HG03095 (cell line): ENCODE results near the gene SPATA3.
"Not testable (repeated sequence)": the region's sequence is repeated elsewhere in the genome, so short reads cannot be mapped to it uniquely, and the experiment has no call there.

Source experiments
- ATAC-seq: cut with Tn5 transposase; IDR thresholded peaks from one replicate; pipeline ENCODE4 v1.9.1; 2021; ENCODE audit warnings: moderate library complexity; ENCODE audit not compliant: unreplicated experiment

The SPATA3 gene

GRCh38 chr2:231018184-231018583, 22.3 kb downstream of the SPATA3 start:
- ATAC-seq: no peak

- not testable (repeated sequence) for ATAC-seq
Observed at GRCh38 chr2:231025059-231025458, 29.1 kb downstream of the SPATA3 start.

GRCh38 chr2:231028889-231029288, 33.0 kb downstream of the SPATA3 start:
- ATAC-seq: no peak

GRCh38 chr2:231029563-231029962, 33.6 kb downstream of the SPATA3 start:
- no peak for ATAC-seq

GRCh38 chr2:231030725-231031124, 34.8 kb downstream of the SPATA3 start:
- no peak for ATAC-seq

GRCh38 chr2:231032575-231033140, 36.7 kb downstream of the SPATA3 start:
- no peak for ATAC-seq

- no peak for ATAC-seq
Observed at GRCh38 chr2:231033147-231034132, 37.5 kb downstream of the SPATA3 start.

GRCh38 chr2:231034291-231034882, 38.5 kb downstream of the SPATA3 start:
- ATAC-seq: no peak

GRCh38 chr2:231036131-231036530, 40.2 kb downstream of the SPATA3 start:
- ATAC-seq: no peak

GRCh38 chr2:231036578-231037106, 40.7 kb downstream of the SPATA3 start:
- ATAC-seq: no peak

GRCh38 chr2:231037202-231037730, 41.3 kb downstream of the SPATA3 start, which contains the start of gene C2orf72:
C2orf72 (plus strand) TSS chr2:231037523; CDS start chr2:231037566, 43 bp downstream.
- no peak for ATAC-seq

GRCh38 chr2:231037731-231038482, 42.0 kb downstream of the SPATA3 start:
- no peak for ATAC-seq

- ATAC-seq: no peak
Observed at GRCh38 chr2:231038483-231039293, 42.8 kb downstream of the SPATA3 start.

- ATAC-seq: no peak
Observed at GRCh38 chr2:231039294-231039664, 43.4 kb downstream of the SPATA3 start.

- ATAC-seq: no peak
Observed at GRCh38 chr2:231039821-231040364, 44.0 kb downstream of the SPATA3 start.

GRCh38 chr2:231041061-231041689, 45.3 kb downstream of the SPATA3 start:
- no peak for ATAC-seq

GRCh38 chr2:231043796-231044195, 47.9 kb downstream of the SPATA3 start:
- no peak for ATAC-seq

GRCh38 chr2:231046916-231047273, 51.0 kb downstream of the SPATA3 start:
- no peak for ATAC-seq
